GM04504 (cell line): ENCODE measurements around the gene TADA2A.
"Not testable (repeated sequence)": the region's sequence is repeated elsewhere in the genome, so short reads cannot be mapped to it uniquely, and the experiment has no call there.

ENCODE experiments used
- DNase-seq: peaks from one replicate; pipeline ENCODE4 v3.0.0-alpha.2; 2012; ENCODE audit warnings: low read depth

TADA2A gene

DNA sequence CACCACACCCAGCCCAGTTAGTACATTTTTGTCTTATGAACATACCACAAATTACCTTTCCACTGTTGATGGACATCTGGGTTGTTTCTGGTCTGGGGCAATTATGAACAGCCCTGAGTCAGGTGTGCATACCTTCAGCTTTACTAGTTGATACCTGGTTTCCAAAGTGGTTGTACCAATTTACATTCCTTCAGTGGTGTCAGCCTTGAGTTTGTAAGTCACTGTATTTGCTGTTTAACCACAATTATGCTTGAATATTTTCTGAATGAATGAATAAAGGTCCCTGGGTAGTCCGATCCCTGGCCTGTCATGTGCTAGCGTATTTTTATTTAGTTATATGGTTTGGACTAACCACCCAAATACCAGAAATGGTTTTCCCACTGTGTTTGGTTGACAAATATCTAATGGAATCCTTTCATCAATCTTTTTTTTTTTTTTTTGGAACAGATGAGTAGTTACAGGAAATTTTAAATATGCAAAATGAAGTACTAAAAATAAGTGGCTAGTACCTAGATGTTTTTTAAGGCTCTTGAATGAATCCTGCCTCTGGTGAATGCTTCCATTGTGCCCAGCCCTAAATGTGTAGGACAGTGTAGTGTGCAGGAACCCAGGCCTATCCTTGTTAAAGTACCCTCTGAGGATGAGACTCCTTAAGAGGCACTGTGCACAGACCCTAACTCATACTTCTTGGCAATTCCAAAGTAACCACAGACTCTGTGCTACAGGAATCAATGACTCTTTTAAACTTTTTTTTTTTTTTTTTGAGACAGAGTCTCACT lies 86.8 kb downstream of the TADA2A start:
- peak; percentile 88 for DNase-seq

DNA sequence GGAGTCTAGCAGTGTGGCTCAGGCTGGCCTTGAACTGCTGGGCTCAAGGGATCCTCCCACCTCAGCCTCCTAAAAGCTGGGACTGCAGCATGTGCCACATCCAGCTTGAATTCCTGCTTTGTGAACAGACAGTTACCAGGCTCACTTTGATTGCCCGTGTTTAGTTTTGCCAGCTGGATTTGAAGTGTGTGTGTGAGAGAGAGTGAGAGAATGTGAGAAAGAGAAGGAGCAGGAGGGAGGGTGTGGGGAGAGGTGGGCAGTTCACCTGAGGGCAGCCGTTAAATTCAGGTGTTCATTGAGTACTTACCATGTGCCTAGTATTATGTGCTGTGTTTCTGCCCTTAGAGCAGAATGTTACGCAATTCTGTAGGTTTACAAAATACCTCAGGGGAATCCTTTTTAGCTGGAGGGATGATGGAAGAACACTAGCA lies 87.7 kb downstream of the TADA2A start:
- DNase-seq, result no peak

- no peak for DNase-seq
These were observed 88.3 kb downstream of the TADA2A start for GRCh38 chr17:37494971-37495370.

DNA sequence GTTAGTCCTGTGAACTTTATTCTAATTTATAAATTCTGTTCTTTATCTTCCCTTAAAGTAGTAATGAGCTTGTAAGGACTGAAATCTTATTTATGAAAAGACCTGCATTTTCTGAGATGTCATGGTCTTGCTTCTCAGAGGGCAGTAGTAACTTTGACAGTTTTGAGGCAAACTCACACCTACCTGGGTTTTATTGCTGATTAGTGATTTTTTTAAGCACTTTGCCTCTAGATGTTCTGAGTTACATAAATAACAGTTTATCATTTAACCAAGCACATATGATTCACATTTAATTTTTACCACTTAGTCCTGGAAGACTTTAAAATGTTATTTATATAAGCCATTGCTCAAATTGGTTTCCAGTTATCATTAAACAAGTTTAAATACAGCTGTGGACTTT lies 93.7 kb downstream of the TADA2A start:
- no peak for DNase-seq

DNA sequence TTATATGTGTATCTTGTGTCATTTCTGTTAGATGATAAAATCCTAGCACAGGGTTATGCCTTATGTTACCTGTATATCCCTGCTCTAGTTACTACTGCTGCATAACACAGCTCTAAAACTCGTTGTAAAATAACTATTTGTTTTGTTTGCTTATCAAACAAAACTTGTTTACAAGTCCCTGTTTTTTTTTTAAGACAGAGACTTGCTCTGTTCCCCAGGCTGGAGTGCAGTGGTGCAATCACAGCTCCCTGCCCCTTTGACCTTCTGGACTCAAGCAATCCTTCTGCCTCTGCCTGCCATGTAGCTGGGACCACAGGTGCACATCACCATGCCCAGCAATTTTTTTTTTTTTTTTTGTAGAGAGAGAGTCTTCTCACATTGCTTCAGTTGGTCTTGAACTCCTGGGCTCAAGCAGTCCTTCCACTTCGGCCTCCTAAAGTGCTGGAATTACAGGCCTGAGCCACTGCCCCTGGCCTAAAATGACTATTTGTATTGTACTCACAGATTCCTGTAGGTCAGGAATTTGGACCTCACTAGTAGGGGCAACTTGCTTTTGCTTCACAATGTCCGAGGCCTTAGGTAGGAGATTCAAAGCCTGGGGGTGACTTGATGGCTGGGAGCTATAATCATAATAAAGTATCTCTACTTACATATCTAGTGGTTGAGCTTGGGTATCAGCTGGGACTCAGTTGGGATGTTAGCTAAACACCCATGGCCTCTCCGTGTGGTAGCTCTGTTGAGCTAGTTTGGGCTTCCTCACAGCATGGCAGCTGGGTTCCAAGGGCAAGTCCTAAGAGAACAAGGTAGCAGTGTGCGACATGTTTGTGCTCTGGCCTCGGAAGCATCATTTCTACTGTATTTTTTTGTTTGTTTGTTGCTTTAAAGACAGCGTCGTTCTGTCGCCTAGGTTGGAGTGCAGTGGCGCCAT lies 95.6 kb downstream of the TADA2A start:
- DNase-seq, result no peak

DNA sequence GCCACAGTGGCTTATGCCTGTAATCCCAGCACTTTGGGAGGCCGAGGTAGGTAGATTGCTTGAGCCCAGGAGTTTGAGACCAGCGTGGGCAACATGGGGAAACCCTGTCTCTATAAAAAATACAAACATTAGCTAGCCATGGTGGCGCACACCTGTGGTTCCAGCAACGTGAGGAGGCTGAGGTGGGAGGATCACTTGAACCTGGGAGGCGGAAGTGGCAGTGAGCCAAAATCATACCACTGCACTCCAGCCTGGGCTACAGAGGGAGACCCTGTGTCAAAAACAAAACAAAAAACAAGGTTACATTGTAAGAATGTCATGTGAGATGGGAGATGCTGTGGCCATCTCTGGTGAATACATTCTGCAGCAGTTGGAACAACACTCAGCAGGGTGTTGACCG lies 96.5 kb downstream of the TADA2A start:
- DNase-seq, result no peak

DNA sequence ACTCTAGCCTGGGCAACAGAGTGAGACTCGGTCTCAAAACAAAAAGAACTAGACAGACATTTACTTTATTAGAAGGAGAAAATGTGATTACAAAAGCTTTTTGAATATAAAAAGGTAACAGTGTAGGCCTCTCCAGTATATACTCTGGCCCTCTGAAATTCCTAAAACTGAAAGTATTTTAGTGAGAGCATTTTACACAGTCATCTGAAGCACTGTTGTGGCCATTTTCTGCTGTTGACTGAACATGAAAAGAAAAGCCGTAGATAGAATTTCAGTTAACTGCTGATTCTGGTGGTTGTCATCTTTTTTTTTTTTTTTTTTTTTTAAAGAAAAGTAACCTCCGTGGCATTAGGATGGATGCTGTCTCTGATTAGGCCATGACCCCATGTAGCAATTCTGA lies 98.6 kb downstream of the TADA2A start:
- DNase-seq, result no peak

GRCh38 chr17:37506678-37507077 lies 100.0 kb downstream of the TADA2A start:
- no peak for DNase-seq

DNA sequence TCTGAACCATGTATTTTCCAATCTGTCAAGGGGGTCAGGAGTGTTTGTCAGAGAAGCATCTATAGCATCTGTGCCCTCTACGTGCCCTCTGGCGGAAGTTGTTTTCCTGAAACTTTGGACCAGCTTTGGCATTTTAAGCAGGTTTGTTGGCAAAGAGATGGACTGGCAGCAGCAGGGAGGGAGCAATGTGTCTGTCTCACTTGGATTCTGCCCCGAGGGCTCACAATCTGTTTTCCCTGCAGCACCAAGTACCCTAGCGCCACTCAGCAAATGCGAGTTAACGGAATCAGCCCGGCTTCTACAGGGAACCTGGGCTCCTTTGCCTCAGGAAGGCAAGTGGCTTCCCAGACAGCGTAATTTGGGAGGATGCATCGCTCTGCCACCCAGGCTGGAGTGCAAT lies 100.4 kb downstream of the TADA2A start:
- no peak for DNase-seq

GRCh38 chr17:37510056-37510455 lies 103.4 kb downstream of the TADA2A start:
- DNase-seq, result no peak

- DNase-seq, result not testable (repeated sequence)
These were observed 105.0 kb downstream of the TADA2A start for GRCh38 chr17:37511642-37512041.

DNA sequence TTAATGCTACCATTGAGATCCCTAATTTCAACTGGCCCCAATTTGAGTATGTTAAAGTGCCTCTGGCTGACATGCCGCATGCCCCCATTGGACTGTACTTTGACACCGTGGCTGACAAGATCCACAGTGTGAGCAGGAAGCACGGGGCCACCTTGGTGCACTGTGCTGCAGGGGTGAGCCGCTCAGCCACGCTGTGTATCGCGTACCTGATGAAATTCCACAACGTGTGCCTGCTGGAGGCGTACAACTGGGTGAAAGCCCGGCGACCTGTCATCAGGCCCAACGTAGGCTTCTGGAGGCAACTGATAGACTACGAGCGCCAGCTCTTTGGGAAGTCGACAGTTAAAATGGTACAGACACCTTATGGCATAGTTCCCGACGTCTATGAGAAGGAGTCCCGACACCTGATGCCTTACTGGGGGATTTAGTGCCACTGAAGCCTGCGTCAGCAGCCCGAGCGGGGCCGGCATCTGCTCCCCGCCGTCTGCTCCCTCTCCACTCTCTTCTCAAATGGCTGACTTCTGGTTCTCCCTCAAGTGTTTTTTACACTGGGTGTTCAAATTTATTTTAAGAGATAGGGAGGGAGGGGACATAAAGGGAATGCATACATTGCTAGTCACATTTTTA lies 105.9 kb downstream of the TADA2A start:
- no peak for DNase-seq

- no peak for DNase-seq
These were observed 107.0 kb downstream of the TADA2A start for GRCh38 chr17:37513711-37514110.

- no peak for DNase-seq
These were observed 109.5 kb downstream of the TADA2A start for GRCh38 chr17:37516127-37516571.

- DNase-seq, result no peak
These were observed 111.2 kb downstream of the TADA2A start for GRCh38 chr17:37517881-37518280.

DNA sequence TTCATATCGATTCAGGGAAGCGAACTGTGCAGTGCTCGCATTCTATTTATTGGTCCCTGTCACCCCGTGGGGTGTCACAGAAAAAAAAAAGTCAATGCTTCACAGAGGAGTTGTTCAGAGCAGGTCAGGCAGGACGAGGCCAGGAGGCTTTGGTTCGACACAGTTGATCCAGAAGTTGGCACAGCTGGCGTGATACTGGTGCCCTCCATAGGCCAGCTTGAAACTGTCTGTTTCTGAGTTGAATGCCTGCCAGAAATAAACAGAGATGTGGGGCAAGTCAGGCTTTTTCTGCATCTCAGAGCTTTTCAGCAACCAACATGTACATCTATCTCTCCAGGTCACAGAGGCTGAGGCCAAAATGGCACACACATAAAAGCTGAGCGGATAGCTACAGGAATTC lies 112.1 kb downstream of the TADA2A start:
- DNase-seq, result no peak

- DNase-seq, result no peak
These were observed 112.7 kb downstream of the TADA2A start for GRCh38 chr17:37519251-37519985.

GRCh38 chr17:37520174-37520573 lies 113.5 kb downstream of the TADA2A start:
- DNase-seq, result no peak

DNA sequence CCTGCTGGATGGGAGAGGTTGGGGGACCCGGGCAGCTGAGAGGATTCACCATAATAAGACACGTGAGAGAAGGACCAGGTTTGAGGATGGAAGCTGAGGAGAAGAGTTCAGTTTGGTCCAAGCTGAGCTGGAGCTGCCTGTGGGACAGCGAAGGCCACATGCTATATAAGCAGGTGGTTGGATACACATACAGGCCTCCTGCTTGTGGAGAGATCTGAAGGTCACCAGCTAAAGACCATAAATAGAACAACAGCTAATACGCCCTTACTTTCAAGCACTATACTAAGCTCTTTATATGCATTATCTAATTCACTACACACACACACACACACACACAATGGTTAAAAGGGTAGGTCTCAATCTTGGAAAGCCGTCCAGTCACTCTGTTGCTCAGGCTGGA lies 115.1 kb downstream of the TADA2A start:
- no peak for DNase-seq

DNA sequence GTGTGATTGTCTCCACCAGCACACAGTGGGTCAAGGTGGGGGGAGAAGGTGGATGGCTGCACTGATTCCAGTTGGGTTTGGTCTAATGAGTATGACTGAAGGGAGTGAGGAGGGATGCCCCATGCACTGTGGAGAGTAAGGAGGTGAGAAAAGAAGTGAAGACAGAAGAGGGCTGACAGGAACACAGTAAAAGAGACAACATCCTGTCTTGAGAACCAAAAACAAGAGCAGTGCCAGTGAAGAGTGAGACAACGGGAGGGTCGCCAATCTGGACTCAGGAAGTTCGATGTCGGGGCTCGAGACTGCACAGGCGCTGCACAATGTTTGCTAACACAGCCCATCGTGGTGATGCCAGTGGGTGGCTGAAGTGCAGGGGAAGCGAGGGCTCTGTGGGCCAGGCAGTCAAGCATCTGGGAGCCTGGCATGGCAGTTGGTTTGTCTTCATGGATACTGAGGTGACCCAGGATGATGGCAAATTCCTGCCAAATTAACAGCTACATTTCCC lies 117.1 kb downstream of the TADA2A start:
- no peak for DNase-seq

DNA sequence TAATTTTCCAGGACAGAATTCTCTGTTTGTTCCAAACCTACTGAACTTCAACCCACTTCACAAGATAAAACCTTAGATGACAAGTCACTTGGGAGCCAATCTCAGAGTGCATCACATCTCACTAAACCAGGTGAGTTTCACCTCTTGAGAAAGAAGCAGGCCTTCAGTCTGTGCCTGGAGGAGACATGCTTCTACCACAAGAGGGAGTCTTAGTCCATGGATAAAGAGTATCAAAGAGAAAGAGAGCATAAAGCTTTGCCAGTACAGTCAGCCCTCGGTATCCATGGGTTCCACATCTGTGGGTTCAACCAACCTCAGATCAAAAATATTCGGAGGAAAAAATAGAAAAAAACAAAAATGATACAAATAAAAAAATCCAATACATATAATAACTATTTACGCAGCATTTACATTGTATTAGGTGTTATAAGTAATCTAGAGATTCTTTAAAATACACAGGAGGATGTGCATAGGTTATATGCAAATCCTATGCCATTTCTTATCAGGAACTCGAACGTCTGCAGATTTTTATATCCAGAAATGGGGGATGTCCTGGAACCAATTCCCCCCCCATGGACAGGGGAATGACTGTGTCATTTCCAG lies 120.7 kb downstream of the TADA2A start:
- peak; percentile 24 for DNase-seq
